Measurements from ENCODE around the gene RASGEF1C.

Gene RASGEF1C

GRCh38 chr5:180208435-180209081 lies 453 bp downstream of the RASGEF1C start (continued):
- peak; percentile 47 for TF ChIP-seq KLF9 (tag by site-specific recombination; IDR thresholded peaks at IDR 0.05; ENCODE audit: low read depth)
- TF ChIP-seq KLF1 (tag by site-specific recombination; IDR thresholded peaks at IDR 0.05): peak; percentile 16; the same call in 1 of the 2 replicates
- TF ChIP-seq ZNF341 (tag by site-specific recombination; IDR thresholded peaks at IDR 0.05; ENCODE audit: low read depth): peak; percentile 64
- 0 out of 2 replicates have a peak, but pooled peaks have one; percentile 48 for TF ChIP-seq REPIN1 (tag by site-specific recombination; IDR thresholded peaks at IDR 0.05; ENCODE audit: low read depth)
- no peak for TF ChIP-seq ATF2 (tag by site-specific recombination; IDR thresholded peaks at IDR 0.05; ENCODE audit: low read depth)
- no peak for TF ChIP-seq OSR2 (tag by site-specific recombination; IDR thresholded peaks at IDR 0.05)
- peak; percentile 52 for TF ChIP-seq ZEB2 (tag by site-specific recombination; IDR thresholded peaks at IDR 0.05)
- no peak for TF ChIP-seq ZNF549 (tag by site-specific recombination; IDR thresholded peaks at IDR 0.05)
- TF ChIP-seq ZNF223 (tag by site-specific recombination; IDR thresholded peaks at IDR 0.05): peak; percentile 72; the same call in 1 of the 2 replicates
- TF ChIP-seq ZSCAN23 (tag by site-specific recombination; IDR thresholded peaks at IDR 0.05): 0 out of 2 replicates have a peak, but pooled peaks have one; percentile 35
- peak; percentile 65 for TF ChIP-seq ZBTB8A (tag by site-specific recombination; IDR thresholded peaks at IDR 0.05)
- peak; percentile 70; the same call in 1 of the 2 replicates for TF ChIP-seq ZNF324 (tag by site-specific recombination; IDR thresholded peaks at IDR 0.05)
- no peak for TF ChIP-seq ZNF658 (tag by site-specific recombination; IDR thresholded peaks at IDR 0.05)
- peak; percentile 42; the same call in 1 of the 2 replicates for TF ChIP-seq ZXDB (tag by site-specific recombination; IDR thresholded peaks at IDR 0.05)
- peak; percentile 27; the same call in 1 of the 2 replicates for TF ChIP-seq KLF8 (tag by site-specific recombination; IDR thresholded peaks at IDR 0.05)
- peak; percentile 62; the same call in 1 of the 2 replicates for TF ChIP-seq ZSCAN5A (tag by site-specific recombination; IDR thresholded peaks at IDR 0.05)
- TF ChIP-seq FEZF1 (tag by site-specific recombination; IDR thresholded peaks at IDR 0.05): no peak
- peak; percentile 40 for TF ChIP-seq GLIS2 (tag by site-specific recombination; IDR thresholded peaks at IDR 0.05)
- no peak for TF ChIP-seq SALL2 (tag by site-specific recombination; IDR thresholded peaks at IDR 0.05; ENCODE audit: borderline replicate concordance)
- TF ChIP-seq ZNF133 (tag by site-specific recombination; IDR thresholded peaks at IDR 0.05): 0 out of 2 replicates have a peak, but pooled peaks have one; percentile 7
- TF ChIP-seq ZNF777 (tag by site-specific recombination; IDR thresholded peaks at IDR 0.05; ENCODE audit: borderline replicate concordance): 0 out of 2 replicates have a peak, but pooled peaks have one; percentile 51
- no peak for TF ChIP-seq BCL11A (tag by site-specific recombination; IDR thresholded peaks at IDR 0.05; ENCODE audit: low read depth)
- TF ChIP-seq ZBTB10 (tag by site-specific recombination; IDR thresholded peaks at IDR 0.05): peak; percentile 59; the same call in 1 of the 2 replicates
- TF ChIP-seq ZBTB26 (tag by site-specific recombination; optimal IDR thresholded peaks at IDR 0.05): peak; percentile 64
- 0 out of 2 replicates have a peak, but pooled peaks have one; percentile 8 for TF ChIP-seq ZNF596 (tag by site-specific recombination; IDR thresholded peaks at IDR 0.05)
- peak; percentile 30; the same call in 1 of the 2 replicates for TF ChIP-seq ZNF76 (tag by site-specific recombination; IDR thresholded peaks at IDR 0.05; ENCODE audit: borderline replicate concordance, low read depth)
